IMR-90 (cell line): ENCODE results near the gene ANKRD52. TPM values are rescaled to one million over a fixed set of nuclear protein-coding genes. Genes with fewer than 3 reads are reported as not detected.

Source experiments
- ATAC-seq: fragments of 200-7000 bp; cut with Tn5 transposase; 2 replicates; pipeline ENCODE4 v1.9.1; 2020; ENCODE audit warnings: low read depth, mild to moderate bottlenecking, moderate library complexity
- BruUV-seq: library from RNA; stranded (reverse); fragments of 400-500 nt; replicated peaks from 2 replicates; lab custom pipeline; 2021; lab: Mats Ljungman, UMichigan
- CTCF ChIA-PET: fragments of 300-600 bp; formaldehyde crosslinking; extraction: SDS; loops from one replicate; lab custom pipeline; 2021; ENCODE audit warnings: antibody characterized with exemption; lab: Yijun Ruan, JAX
- POLR2A ChIA-PET: fragments of 300-600 bp; sonication (Branson Sonifier 250); formaldehyde crosslinking; loops from one replicate; lab custom pipeline; 2022; ENCODE audit warnings: antibody characterized with exemption; ENCODE audit not compliant: unreplicated experiment; lab: Charles Lee
- DNase-seq: peaks from one replicate; pipeline ENCODE4 v3.0.0; 2013
- H2AFZ ChIP-seq: replicated peaks from 2 replicates; pipeline ENCODE3; 2013; ENCODE audit warnings: low read length, mild to moderate bottlenecking; ENCODE audit not compliant: poor library complexity
- H2AK5ac ChIP-seq: 2 replicates; pipeline ENCODE4 v1.6.1; 2013; ENCODE audit warnings: low read depth, low read length, inconsistent platforms
- H2AK9ac ChIP-seq: replicated peaks from 2 replicates; pipeline ENCODE3; 2013; ENCODE audit warnings: mild to moderate bottlenecking, low read depth, low read length, moderate library complexity; ENCODE audit not compliant: poor library complexity
- H2BK120ac ChIP-seq: 2 replicates; pipeline ENCODE4 v1.6.1; 2013; ENCODE audit warnings: low read depth, low read length, inconsistent platforms
- H2BK15ac ChIP-seq: 3 replicates; pipeline ENCODE4 v1.6.1; 2013; ENCODE audit warnings: low read depth, low read length, inconsistent platforms
- H2BK20ac ChIP-seq: 2 replicates; pipeline ENCODE4 v1.6.1; 2013; ENCODE audit warnings: low read depth, mild to moderate bottlenecking, inconsistent platforms, low read length, moderate library complexity
- H2BK5ac ChIP-seq: 2 replicates; pipeline ENCODE4 v1.6.1; 2013; ENCODE audit warnings: mild to moderate bottlenecking, low read depth, low read length, inconsistent platforms; ENCODE audit not compliant: poor library complexity, severe bottlenecking
- H3K14ac ChIP-seq: replicated peaks from 2 replicates; pipeline ENCODE4 v1.6.1; 2013; ENCODE audit warnings: low read depth, low read length, inconsistent platforms
- H3K18ac ChIP-seq: 2 replicates; pipeline ENCODE4 v1.6.1; 2013; ENCODE audit warnings: low read depth, low read length, control low read depth
- H3K23ac ChIP-seq: 2 replicates; pipeline ENCODE4 v1.6.1; 2013; ENCODE audit warnings: low read depth, low read length, inconsistent platforms
- H3K27ac ChIP-seq: 2 replicates; pipeline ENCODE4 v1.5.1; 2013; ENCODE audit warnings: mild to moderate bottlenecking, control low read depth, low read length; ENCODE audit not compliant: insufficient read depth
- H3K27me3 ChIP-seq: 2 replicates; pipeline ENCODE4 v1.6.1; 2013; ENCODE audit warnings: low read length; ENCODE audit not compliant: control insufficient read depth, insufficient read depth
- H3K36me3 ChIP-seq: 2 replicates; pipeline ENCODE4 v1.6.1; 2013; ENCODE audit warnings: low read length, mixed read lengths; ENCODE audit not compliant: control insufficient read depth, insufficient read depth
- H3K4ac ChIP-seq: 2 replicates; pipeline ENCODE4 v1.6.1; 2013; ENCODE audit warnings: low read depth, low read length, inconsistent platforms
- H3K4me1 ChIP-seq: 2 replicates; pipeline ENCODE4 v1.6.1; 2013; ENCODE audit warnings: low read length, mixed read lengths; ENCODE audit not compliant: control insufficient read depth, insufficient read depth
- H3K4me2 ChIP-seq: 2 replicates; pipeline ENCODE4 v1.6.1; 2013; ENCODE audit warnings: low read depth, mild to moderate bottlenecking, control low read depth, low read length, moderate library complexity
- H3K4me3 ChIP-seq: 2 replicates; pipeline ENCODE4 v1.5.1; 2013; ENCODE audit warnings: low read depth, mild to moderate bottlenecking, control low read depth, low read length, moderate library complexity; ENCODE audit not compliant: insufficient read depth
- H3K56ac ChIP-seq: 2 replicates; pipeline ENCODE4 v1.6.1; 2013; ENCODE audit warnings: low read length, inconsistent platforms; ENCODE audit not compliant: insufficient read depth; ENCODE audit errors: extremely low read depth
- H3K79me1 ChIP-seq, 2 experiments: 2 replicates each; pipeline ENCODE4 v1.6.1; 2013; ENCODE audit warnings: low read length in 2 of 2, inconsistent platforms in 1 of 2, low read depth in 1 of 2
- H3K9ac ChIP-seq: 2 replicates; pipeline ENCODE4 v1.6.1; 2013; ENCODE audit warnings: low read depth, low read length, control low read depth
- H3K9me1 ChIP-seq: 2 replicates; pipeline ENCODE4 v1.6.1; 2013; ENCODE audit warnings: low read length, inconsistent platforms; ENCODE audit not compliant: insufficient read depth
- H3K9me3 ChIP-seq: 2 replicates; pipeline ENCODE4 v1.6.1; 2013; ENCODE audit warnings: low read length; ENCODE audit not compliant: control insufficient read depth, insufficient read depth
- H4K20me1 ChIP-seq: 2 replicates; pipeline ENCODE4 v1.6.1; 2013; ENCODE audit warnings: low read length, inconsistent platforms; ENCODE audit not compliant: insufficient read depth
- H4K5ac ChIP-seq: 2 replicates; pipeline ENCODE4 v1.6.1; 2013; ENCODE audit warnings: mild to moderate bottlenecking, low read depth, low read length, control low read depth
- H4K8ac ChIP-seq, 2 experiments: 2 replicates each; pipeline ENCODE4 v1.6.1; 2013; ENCODE audit warnings: low read depth in 2 of 2, low read length in 2 of 2, control low read depth in 1 of 2, inconsistent platforms in 1 of 2
- H4K91ac ChIP-seq: 2 replicates; pipeline ENCODE4 v1.6.1; 2013; ENCODE audit warnings: low read depth, low read length, inconsistent platforms; ENCODE audit not compliant: insufficient read depth
- BHLHE40 ChIP-seq: fragments of 150-350 bp; IDR thresholded peaks from 2 replicates; pipeline ENCODE4 v1.6.1; 2016; ENCODE audit warnings: mild to moderate bottlenecking, low read depth, low read length
- CEBPB ChIP-seq: IDR thresholded peaks from 2 replicates; pipeline ENCODE4 v1.6.1; 2012; ENCODE audit warnings: low read depth, low read length, improper control_type of control experiment
- CHD1 ChIP-seq: IDR thresholded peaks from 2 replicates; pipeline ENCODE4 v1.6.1; 2012; ENCODE audit warnings: low read depth, low read length, improper control_type of control experiment
- FOS ChIP-seq: fragments of 150-350 bp; IDR thresholded peaks from 2 replicates; pipeline ENCODE4 v1.6.1; 2016; ENCODE audit warnings: low read depth, low read length
- MAFK ChIP-seq: IDR thresholded peaks from 2 replicates; pipeline ENCODE4 v1.6.1; 2012; ENCODE audit warnings: low read depth, low read length, improper control_type of control experiment
- MAZ ChIP-seq: IDR thresholded peaks from 2 replicates; pipeline ENCODE4 v1.6.1; 2012; ENCODE audit warnings: low read depth, mild to moderate bottlenecking, low read length, improper control_type of control experiment, moderate library complexity, borderline replicate concordance
- MXI1 ChIP-seq: IDR thresholded peaks from 2 replicates; pipeline ENCODE4 v1.6.1; 2012; ENCODE audit warnings: low read depth, mild to moderate bottlenecking, low read length, moderate library complexity, borderline replicate concordance
- NFE2L2 ChIP-seq: fragments of 150-350 bp; IDR thresholded peaks from 2 replicates; pipeline ENCODE4 v1.6.1; 2016; ENCODE audit warnings: low read depth, mild to moderate bottlenecking, low read length
- POLR2A ChIP-seq: IDR thresholded peaks from 2 replicates; pipeline ENCODE4 v1.6.1; 2012; ENCODE audit warnings: mild to moderate bottlenecking, low read depth, low read length
- RAD21 ChIP-seq: IDR thresholded peaks from 2 replicates; pipeline ENCODE4 v1.6.1; 2012; ENCODE audit warnings: low read length, improper control_type of control experiment
- RCOR1 ChIP-seq: IDR thresholded peaks from 2 replicates; pipeline ENCODE4 v1.6.1; 2012; ENCODE audit warnings: mild to moderate bottlenecking, low read length, improper control_type of control experiment; ENCODE audit not compliant: insufficient replicate concordance
- RFX5 ChIP-seq: IDR thresholded peaks from 2 replicates; pipeline ENCODE4 v1.8.0; 2012; ENCODE audit warnings: low read depth, mild to moderate bottlenecking, low read length, moderate library complexity
- SMC3 ChIP-seq: fragments of 150-350 bp; IDR thresholded peaks from 2 replicates; pipeline ENCODE4 v1.6.1; 2016; ENCODE audit warnings: low read depth, mild to moderate bottlenecking, antibody characterized with exemption, low read length, moderate library complexity
- WGBS, 2 experiments: methylation state at CpG; one replicate each; pipeline versions ENCODE4 v1.1.5 to v1.1.7; 2013; ENCODE audit warnings: missing lambda C conversion rate in 2 of 2; ENCODE audit not compliant: insufficient read length in 1 of 2; ENCODE audit errors: extremely low coverage in 2 of 2; 5-methylcytosine and 5-hydroxymethylcytosine counted together
- dilution Hi-C: fragments of 300-500 bp; cut with HindIII; formaldehyde crosslinking; loops from one replicate; pipeline ENCODE4 v1.14.3; 2018; ENCODE audit warnings: low sequenced_read_pairs; ENCODE audit not compliant: unreplicated experiment
- in situ Hi-C: fragments of 300-500 bp; cut with MboI; formaldehyde crosslinking; loops from 3 replicates; pipeline ENCODE4 v1.14.3; 2019; ENCODE audit warnings: low sequenced_read_pairs, inconsistent platforms, mixed read lengths
- intact Hi-C: fragments of 100-400 bp; cut with micrococcal nuclease; formaldehyde crosslinking; loops from 2 replicates; pipeline ENCODE4 v1.10.0; 2022
- polyA plus RNA-seq, 3 experiments: library from polyadenylated mRNA; depleted of rRNA; stranded (reverse); fragments of >200 nt; gene quantifications; 2 replicates each; pipeline ENCODE4 v1.2.3, GENCODE V29; 2012; ENCODE audit warnings: low replicate concordance in 1 of 3
- total RNA-seq: library from RNA; depleted of rRNA; stranded (reverse); fragments of >200 nt; gene quantifications from 2 replicates; pipeline ENCODE4 v1.2.3, GENCODE V29; 2012
- TF ChIP-seq, protein P1 (sequence below): fragments of 150-350 bp; IDR thresholded peaks from 2 replicates; pipeline ENCODE4 v1.6.1; 2017; ENCODE audit warnings: mild to moderate bottlenecking, antibody characterized with exemption, low read length, low read depth
- TF ChIP-seq, protein P2 (sequence below): conservative IDR thresholded peaks from 2 replicates; pipeline ENCODE4 v1.5.1; 2012; ENCODE audit warnings: mild to moderate bottlenecking, low read depth, low read length, improper control_type of control experiment
- TF ChIP-seq, protein P3 (sequence below): fragments of 150-350 bp; IDR thresholded peaks from 2 replicates; pipeline ENCODE4 v1.6.1; 2016; ENCODE audit warnings: low read depth, mild to moderate bottlenecking, low read length, moderate library complexity, borderline replicate concordance

Gene ANKRD52
- total and polyA plus RNA-seq, 2 of the 4 experiments (the other 2 are of a cell fraction): 15.4 to 35.9 TPM

DNA sequence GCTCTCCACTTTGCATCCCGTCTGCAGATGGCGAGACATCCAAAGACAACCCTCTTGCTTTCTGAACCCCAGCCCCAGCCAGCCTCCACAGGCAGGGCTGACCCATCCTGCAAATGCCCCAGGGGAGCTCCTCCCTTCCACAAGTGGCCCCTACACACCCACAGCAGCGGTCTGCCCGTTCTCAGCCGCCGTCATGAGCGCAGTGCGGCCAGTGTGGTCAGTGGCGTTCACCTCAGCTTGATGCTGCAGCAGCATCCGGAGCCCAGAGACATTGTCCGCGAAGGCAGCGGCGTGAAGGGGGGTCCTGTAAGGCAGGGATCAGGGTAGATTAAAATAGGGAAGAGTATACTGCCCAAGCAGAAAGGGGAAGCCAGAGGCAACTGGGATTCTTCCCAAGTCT, 13.7 kb downstream of the ANKRD52 start:
- in situ Hi-C loops: no loop called here

More for the DNA sequence above, 13.7 kb downstream of the ANKRD52 start:
- Histone ChIP-seq H4K91ac (no peak overlapping the region), H3K4me1 (peaks cover 7% of the 10 kb centered on the region), H3K4me3 (no peak overlapping the region), H3K56ac (no peak overlapping the region), H3K27me3 (no peaks in the 10 kb centered on the region), H2BK5ac (no peak overlapping the region), H2BK120ac (no peak overlapping the region), H3K9ac (no peak overlapping the region), H3K18ac (no peak overlapping the region), H2AK5ac (no peak overlapping the region), H3K4ac (no peak overlapping the region), H3K79me1 (peaks cover 17 to 64% of the 10 kb centered on the region in 2 experiments), H3K14ac (no peak overlapping the region), H4K20me1 (peaks cover 26% of the 10 kb centered on the region), H2AK9ac (no peak overlapping the region), H3K4me2 (no peak overlapping the region), H3K36me3 (peaks cover 87% of the 10 kb centered on the region), H3K27ac (no peak overlapping the region), H3K23ac (no peak overlapping the region), H2AFZ (peak overlapping the region; percentile 11), H2BK20ac (no peak overlapping the region), H2BK15ac (no peak overlapping the region), H3K9me3 (no peaks in the 10 kb centered on the region), H4K5ac (no peak overlapping the region), H4K8ac (no peak overlapping the region), H3K9me1 (peaks cover 9% of the 10 kb centered on the region; the same call in 1 of the 2 replicates)
- dilution Hi-C loops: no loop called here
- intact Hi-C loops: no loop called here
- no peak for DNase-seq
- CTCF ChIA-PET: no interaction called here
- no TSS peak for BruUV-seq
- no CpG with 5 or more reads among the region's 14 CpGs for WGBS, 2 experiments
- TF ChIP-seq SMC3: no peak
- TF ChIP-seq, protein P1, sequence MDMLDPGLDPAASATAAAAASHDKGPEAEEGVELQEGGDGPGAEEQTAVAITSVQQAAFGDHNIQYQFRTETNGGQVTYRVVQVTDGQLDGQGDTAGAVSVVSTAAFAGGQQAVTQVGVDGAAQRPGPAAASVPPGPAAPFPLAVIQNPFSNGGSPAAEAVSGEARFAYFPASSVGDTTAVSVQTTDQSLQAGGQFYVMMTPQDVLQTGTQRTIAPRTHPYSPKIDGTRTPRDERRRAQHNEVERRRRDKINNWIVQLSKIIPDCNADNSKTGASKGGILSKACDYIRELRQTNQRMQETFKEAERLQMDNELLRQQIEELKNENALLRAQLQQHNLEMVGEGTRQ: no peak
- no peak for TF ChIP-seq RAD21
- no peak for TF ChIP-seq CEBPB
- no peak for TF ChIP-seq FOS
- TF ChIP-seq, protein P2, sequence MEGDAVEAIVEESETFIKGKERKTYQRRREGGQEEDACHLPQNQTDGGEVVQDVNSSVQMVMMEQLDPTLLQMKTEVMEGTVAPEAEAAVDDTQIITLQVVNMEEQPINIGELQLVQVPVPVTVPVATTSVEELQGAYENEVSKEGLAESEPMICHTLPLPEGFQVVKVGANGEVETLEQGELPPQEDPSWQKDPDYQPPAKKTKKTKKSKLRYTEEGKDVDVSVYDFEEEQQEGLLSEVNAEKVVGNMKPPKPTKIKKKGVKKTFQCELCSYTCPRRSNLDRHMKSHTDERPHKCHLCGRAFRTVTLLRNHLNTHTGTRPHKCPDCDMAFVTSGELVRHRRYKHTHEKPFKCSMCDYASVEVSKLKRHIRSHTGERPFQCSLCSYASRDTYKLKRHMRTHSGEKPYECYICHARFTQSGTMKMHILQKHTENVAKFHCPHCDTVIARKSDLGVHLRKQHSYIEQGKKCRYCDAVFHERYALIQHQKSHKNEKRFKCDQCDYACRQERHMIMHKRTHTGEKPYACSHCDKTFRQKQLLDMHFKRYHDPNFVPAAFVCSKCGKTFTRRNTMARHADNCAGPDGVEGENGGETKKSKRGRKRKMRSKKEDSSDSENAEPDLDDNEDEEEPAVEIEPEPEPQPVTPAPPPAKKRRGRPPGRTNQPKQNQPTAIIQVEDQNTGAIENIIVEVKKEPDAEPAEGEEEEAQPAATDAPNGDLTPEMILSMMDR: no peak
- TF ChIP-seq NFE2L2: no peak
- TF ChIP-seq, protein P3, sequence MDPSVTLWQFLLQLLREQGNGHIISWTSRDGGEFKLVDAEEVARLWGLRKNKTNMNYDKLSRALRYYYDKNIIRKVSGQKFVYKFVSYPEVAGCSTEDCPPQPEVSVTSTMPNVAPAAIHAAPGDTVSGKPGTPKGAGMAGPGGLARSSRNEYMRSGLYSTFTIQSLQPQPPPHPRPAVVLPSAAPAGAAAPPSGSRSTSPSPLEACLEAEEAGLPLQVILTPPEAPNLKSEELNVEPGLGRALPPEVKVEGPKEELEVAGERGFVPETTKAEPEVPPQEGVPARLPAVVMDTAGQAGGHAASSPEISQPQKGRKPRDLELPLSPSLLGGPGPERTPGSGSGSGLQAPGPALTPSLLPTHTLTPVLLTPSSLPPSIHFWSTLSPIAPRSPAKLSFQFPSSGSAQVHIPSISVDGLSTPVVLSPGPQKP: no peak
- TF ChIP-seq MAFK: no peak
- no peak for TF ChIP-seq BHLHE40
- no peak for TF ChIP-seq MAZ
- TF ChIP-seq CHD1: no peak
- TF ChIP-seq MXI1: no peak
- no peak for TF ChIP-seq RFX5
- no peak for TF ChIP-seq POLR2A
- no peak for TF ChIP-seq RCOR1
- POLR2A ChIA-PET: no interaction called here
- ATAC-seq: no peak
